Vagina (tissue), 2 donors: ENCODE results near the gene ZNF398.

ENCODE experiments used
- POLR2AphosphoS5 ChIP-seq, 2 donors: sonication (generic); formaldehyde crosslinking; IDR thresholded peaks; one replicate each; pipeline ENCODE4 v1.9.0; 2017; ENCODE audit warnings: antibody characterized with exemption in 2 of 2, mild to moderate bottlenecking in 2 of 2, low read depth in 1 of 2; ENCODE audit not compliant: insufficient read depth in 1 of 2
- TF ChIP-seq, protein P1 (sequence below), 3 experiments: fragments of 450-650 bp in 2 of 3; fragments of 200-600 bp in 1 of 3; sonication (generic) in 1 of 3; IDR thresholded peaks; one replicate each; pipeline ENCODE4 v1.5.1; 2017 to 2019; ENCODE audit warnings: antibody characterized with exemption in 3 of 3, mild to moderate bottlenecking in 2 of 3, moderate library complexity in 2 of 3

DNA sequence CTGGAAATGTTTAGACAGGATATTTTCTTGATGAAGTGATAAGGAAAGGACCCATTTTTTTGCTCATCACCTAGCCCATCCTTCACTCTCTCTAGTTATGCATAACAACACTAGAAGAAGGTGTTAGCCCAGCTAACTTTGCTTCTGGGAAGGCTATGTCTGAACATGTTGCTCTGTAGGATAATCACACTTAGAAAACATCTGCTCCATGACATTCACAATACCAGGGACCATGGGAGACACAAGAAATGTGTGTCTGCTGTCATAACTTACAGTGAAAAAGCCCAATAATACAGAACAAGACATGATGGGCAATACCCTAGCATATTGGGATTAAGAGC, 34.2 kb downstream of the ZNF398 start:
- TF ChIP-seq, protein P1, sequence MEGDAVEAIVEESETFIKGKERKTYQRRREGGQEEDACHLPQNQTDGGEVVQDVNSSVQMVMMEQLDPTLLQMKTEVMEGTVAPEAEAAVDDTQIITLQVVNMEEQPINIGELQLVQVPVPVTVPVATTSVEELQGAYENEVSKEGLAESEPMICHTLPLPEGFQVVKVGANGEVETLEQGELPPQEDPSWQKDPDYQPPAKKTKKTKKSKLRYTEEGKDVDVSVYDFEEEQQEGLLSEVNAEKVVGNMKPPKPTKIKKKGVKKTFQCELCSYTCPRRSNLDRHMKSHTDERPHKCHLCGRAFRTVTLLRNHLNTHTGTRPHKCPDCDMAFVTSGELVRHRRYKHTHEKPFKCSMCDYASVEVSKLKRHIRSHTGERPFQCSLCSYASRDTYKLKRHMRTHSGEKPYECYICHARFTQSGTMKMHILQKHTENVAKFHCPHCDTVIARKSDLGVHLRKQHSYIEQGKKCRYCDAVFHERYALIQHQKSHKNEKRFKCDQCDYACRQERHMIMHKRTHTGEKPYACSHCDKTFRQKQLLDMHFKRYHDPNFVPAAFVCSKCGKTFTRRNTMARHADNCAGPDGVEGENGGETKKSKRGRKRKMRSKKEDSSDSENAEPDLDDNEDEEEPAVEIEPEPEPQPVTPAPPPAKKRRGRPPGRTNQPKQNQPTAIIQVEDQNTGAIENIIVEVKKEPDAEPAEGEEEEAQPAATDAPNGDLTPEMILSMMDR (IDR thresholded peaks at IDR 0.05): no peak
- no peak for TF ChIP-seq POLR2AphosphoS5 (IDR thresholded peaks at IDR 0.05; ENCODE audit: insufficient read depth in 1 of 2, low read depth in 1 of 2)
